Measurements from ENCODE around the gene MGAT5B.

Gene MGAT5B

DNA sequence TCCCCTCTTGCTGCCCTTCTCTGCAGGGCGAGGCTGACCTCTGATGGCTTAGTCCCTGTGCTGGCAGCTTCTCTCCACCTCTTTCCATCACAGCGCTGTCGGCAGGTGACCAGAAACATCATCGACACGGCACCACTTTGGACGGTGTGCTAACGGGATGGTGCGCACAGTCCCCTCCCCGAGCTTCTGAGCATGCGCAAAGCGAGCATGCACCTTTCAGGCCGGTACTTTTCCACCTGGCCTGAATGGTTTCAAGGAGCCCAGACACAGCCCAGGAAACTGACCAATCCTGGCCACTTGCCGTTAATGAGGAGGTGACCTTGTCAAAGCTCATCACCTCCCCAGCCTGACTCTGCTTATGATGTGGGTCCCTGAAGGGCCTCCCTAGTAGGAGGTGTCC is 54.8 kb downstream of the MGAT5B start:
- in situ Hi-C loops (cut with MboI; ENCODE audit: low sequenced_read_pairs), result no loop called here
- no peaks in the 10 kb centered on the region for H3K4me1 ChIP-seq

GRCh38 chr17:76923491-76923890 is 55.3 kb downstream of the MGAT5B start:
- in situ Hi-C loops (cut with MboI; ENCODE audit: low sequenced_read_pairs), result no loop called here
- no peak for DNase-seq (ENCODE audit: low spot score in 2 of 2)
- Histone ChIP-seq H3K9me3 (no peaks in the 10 kb centered on the region), H3K36me3 (replicated peaks) (no peaks in the 10 kb centered on the region), H3K4me1 (no peaks in the 10 kb centered on the region), H3K4me3 (no peak overlapping the region), H3K27me3 (ENCODE audit: low read depth) (no peaks in the 10 kb centered on the region; the same call in 1 of the 2 replicates)

More for the DNA sequence above, 54.8 kb downstream of the MGAT5B start:
- Histone ChIP-seq H3K4me3 (no peak overlapping the region), H3K36me3 (replicated peaks) (no peaks in the 10 kb centered on the region), H3K27me3 (ENCODE audit: low read depth) (no peaks in the 10 kb centered on the region; the same call in 1 of the 2 replicates), H3K9me3 (no peaks in the 10 kb centered on the region)
- DNase-seq (ENCODE audit: low spot score in 2 of 2), result no peak

- in situ Hi-C loops (cut with MboI; ENCODE audit: low sequenced_read_pairs), result no loop called here
- Histone ChIP-seq H3K9me3 (no peaks in the 10 kb centered on the region), H3K4me1 (no peaks in the 10 kb centered on the region), H3K27me3 (ENCODE audit: low read depth) (no peaks in the 10 kb centered on the region), H3K4me3 (no peak overlapping the region), H3K36me3 (replicated peaks) (no peaks in the 10 kb centered on the region)
- no peak for DNase-seq (ENCODE audit: low spot score in 2 of 2)
Measured at GRCh38 chr17:76924345-76925342, 56.4 kb downstream of the MGAT5B start.

DNA sequence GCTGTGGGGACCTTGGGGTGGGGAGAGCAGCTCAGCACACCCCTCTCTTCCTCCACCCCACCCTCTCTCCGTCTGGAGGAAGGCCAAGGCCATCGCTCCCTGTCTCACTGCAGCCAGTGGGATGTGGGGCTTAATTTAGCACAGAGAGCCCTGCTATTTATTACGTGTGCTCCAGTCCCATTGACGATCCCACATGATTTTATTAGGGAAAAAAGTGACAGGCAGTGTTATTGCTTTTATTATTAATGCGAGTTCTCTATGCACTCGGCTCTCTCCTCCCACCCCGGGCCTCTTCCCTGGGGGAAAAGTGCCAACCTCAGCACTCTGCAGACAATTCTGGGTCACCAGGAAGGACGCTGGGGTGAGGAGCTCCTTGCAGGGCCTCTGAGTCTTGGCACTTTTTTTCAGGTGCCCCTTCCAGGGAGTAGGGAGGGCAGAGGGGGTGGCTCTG is 57.3 kb downstream of the MGAT5B start:
- DNase-seq (ENCODE audit: low spot score in 2 of 2), result no peak
- Histone ChIP-seq H3K4me3 (no peak overlapping the region), H3K9me3 (no peaks in the 10 kb centered on the region), H3K27me3 (ENCODE audit: low read depth) (no peaks in the 10 kb centered on the region), H3K36me3 (replicated peaks) (no peaks in the 10 kb centered on the region), H3K4me1 (no peaks in the 10 kb centered on the region)
- in situ Hi-C loops (cut with MboI; ENCODE audit: low sequenced_read_pairs), result no loop called here

DNA sequence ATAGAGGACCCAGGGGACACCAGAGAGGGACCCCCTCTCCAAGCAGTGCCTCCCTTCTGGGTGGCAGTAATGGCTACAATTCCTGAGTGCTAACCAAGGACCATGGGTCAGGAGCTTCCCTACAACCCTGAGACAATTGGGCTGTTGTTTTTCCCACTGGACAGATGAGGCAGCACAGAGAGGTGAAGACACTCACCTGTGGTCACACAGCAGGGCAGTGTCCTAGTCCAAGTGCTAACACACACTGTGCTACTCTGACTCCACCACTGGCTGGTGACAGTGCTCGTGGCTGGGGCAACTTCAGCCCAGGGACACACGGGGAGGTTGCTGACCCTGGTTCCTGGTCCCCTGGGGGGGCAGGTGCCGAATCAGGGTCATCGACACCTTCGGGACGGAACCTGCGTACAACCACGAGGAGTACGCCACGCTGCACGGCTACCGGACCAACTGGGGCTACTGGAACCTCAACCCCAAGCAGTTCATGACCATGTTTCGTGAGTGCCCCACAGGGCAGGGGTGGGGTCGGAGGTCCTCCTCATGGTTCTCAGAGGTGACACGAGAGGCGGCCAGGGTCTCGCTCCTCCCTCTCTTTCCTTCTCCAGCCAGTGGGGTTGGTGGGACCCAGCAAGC is 58.1 kb downstream of the MGAT5B start:
- in situ Hi-C loops (cut with MboI; ENCODE audit: low sequenced_read_pairs), result no loop called here
- no peaks in the 10 kb centered on the region for H3K9me3 ChIP-seq
- H3K36me3 ChIP-seq (replicated peaks), result no peaks in the 10 kb centered on the region
- H3K27me3 ChIP-seq (ENCODE audit: low read depth), result no peaks in the 10 kb centered on the region
- DNase-seq (ENCODE audit: low spot score in 2 of 2), result no peak
- no peak overlapping the region for H3K4me3 ChIP-seq
- no peaks in the 10 kb centered on the region for H3K4me1 ChIP-seq

GRCh38 chr17:76927577-76927976 is 59.4 kb downstream of the MGAT5B start:
- H3K36me3 ChIP-seq (replicated peaks), result no peaks in the 10 kb centered on the region
- H3K27me3 ChIP-seq (ENCODE audit: low read depth), result no peaks in the 10 kb centered on the region
- no peak for DNase-seq (ENCODE audit: low spot score in 2 of 2)
- in situ Hi-C loops (cut with MboI; ENCODE audit: low sequenced_read_pairs), result no loop called here
- no peaks in the 10 kb centered on the region for H3K9me3 ChIP-seq
- no peaks in the 10 kb centered on the region for H3K4me1 ChIP-seq
- H3K4me3 ChIP-seq, result no peak overlapping the region

DNA sequence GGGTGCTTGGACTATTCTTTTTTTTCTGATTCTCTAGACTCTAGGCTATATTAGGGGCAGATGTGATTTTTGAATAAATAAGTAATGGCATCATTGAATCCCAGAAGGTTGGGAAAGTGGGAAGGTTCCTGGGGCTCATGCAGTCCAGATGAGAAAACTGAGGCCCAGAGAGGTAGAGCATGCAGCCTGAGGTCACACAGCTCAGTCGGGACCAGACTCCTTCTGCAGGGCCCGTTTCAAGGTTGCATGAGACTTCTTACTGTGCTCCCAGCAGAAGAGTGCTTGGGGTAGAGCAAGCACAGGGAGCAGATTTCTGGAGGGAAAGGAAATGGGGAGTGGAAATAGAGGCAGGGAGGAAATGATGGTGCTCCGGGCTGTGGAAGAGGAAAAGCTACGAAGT is 59.8 kb downstream of the MGAT5B start:
- in situ Hi-C loops (cut with MboI; ENCODE audit: low sequenced_read_pairs), result no loop called here
- H3K4me1 ChIP-seq, result no peaks in the 10 kb centered on the region
- no peaks in the 10 kb centered on the region for H3K9me3 ChIP-seq
- H3K36me3 ChIP-seq (replicated peaks), result no peaks in the 10 kb centered on the region
- no peaks in the 10 kb centered on the region for H3K27me3 ChIP-seq (ENCODE audit: low read depth)
- DNase-seq (ENCODE audit: low spot score in 2 of 2), result no peak
- H3K4me3 ChIP-seq, result no peak overlapping the region

DNA sequence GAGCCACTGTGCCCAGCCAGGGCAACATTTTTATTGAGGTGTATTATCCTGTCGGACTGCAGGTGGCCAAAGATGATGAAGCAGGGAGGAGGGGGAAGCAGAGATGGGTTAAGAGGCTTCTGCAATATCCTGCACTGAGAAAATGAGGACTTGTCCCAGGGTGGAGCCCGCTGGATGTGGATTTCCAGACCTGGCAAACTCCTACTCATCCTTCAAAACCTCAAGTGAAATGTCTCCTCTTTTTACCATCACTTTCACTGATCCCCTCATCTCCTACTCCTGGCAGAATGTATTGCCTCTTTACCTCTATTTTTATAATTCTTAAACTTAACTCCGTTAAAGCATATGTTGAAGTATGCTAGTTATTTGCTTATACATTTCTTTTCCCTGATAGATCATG is 60.9 kb downstream of the MGAT5B start:
- Histone ChIP-seq H3K4me3 (no peak overlapping the region), H3K9me3 (no peaks in the 10 kb centered on the region), H3K36me3 (replicated peaks) (no peaks in the 10 kb centered on the region), H3K27me3 (ENCODE audit: low read depth) (no peaks in the 10 kb centered on the region), H3K4me1 (no peaks in the 10 kb centered on the region)
- in situ Hi-C loops (cut with MboI; ENCODE audit: low sequenced_read_pairs), result no loop called here
- DNase-seq (ENCODE audit: low spot score in 2 of 2), result no peak

GRCh38 chr17:76929601-76930000 is 61.4 kb downstream of the MGAT5B start:
- Histone ChIP-seq H3K36me3 (replicated peaks) (no peaks in the 10 kb centered on the region), H3K27me3 (ENCODE audit: low read depth) (no peaks in the 10 kb centered on the region), H3K4me1 (no peaks in the 10 kb centered on the region), H3K9me3 (no peaks in the 10 kb centered on the region), H3K4me3 (no peak overlapping the region)
- DNase-seq (ENCODE audit: low spot score in 2 of 2), result no peak
- in situ Hi-C loops (cut with MboI; ENCODE audit: low sequenced_read_pairs), result no loop called here

DNA sequence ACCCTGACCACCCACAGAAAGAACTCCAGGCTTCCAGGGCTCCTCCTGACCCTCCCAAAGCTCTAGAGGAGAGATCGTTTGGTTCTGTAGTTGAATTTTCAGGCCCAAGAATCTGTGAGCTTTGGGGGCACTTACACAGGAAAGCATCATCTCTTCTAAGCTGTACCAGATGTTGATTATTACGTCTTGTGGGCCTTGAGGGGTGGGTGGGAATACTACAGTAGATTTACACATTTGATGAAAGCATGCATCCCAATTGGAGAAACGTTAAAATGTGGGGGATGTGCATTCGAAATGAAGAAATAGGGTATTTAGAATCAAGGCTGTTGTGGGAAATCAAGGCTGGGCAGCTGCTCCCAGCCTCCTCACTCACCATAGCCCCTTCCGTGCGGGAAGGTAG is 61.9 kb downstream of the MGAT5B start:
- Histone ChIP-seq H3K4me1 (no peaks in the 10 kb centered on the region), H3K9me3 (no peaks in the 10 kb centered on the region), H3K4me3 (no peak overlapping the region), H3K36me3 (replicated peaks) (no peaks in the 10 kb centered on the region), H3K27me3 (ENCODE audit: low read depth) (no peaks in the 10 kb centered on the region)
- in situ Hi-C loops (cut with MboI; ENCODE audit: low sequenced_read_pairs), result no loop called here
- DNase-seq (ENCODE audit: low spot score in 2 of 2), result no peak

- Histone ChIP-seq H3K9me3 (no peaks in the 10 kb centered on the region), H3K4me1 (no peaks in the 10 kb centered on the region), H3K36me3 (replicated peaks) (no peaks in the 10 kb centered on the region), H3K27me3 (ENCODE audit: low read depth) (no peaks in the 10 kb centered on the region; the same call in 1 of the 2 replicates), H3K4me3 (no peak overlapping the region)
- in situ Hi-C loops (cut with MboI; ENCODE audit: low sequenced_read_pairs), result no loop called here
- DNase-seq (ENCODE audit: low spot score in 2 of 2), result no peak
Measured at GRCh38 chr17:76932402-76933333, 64.5 kb downstream of the MGAT5B start.

DNA sequence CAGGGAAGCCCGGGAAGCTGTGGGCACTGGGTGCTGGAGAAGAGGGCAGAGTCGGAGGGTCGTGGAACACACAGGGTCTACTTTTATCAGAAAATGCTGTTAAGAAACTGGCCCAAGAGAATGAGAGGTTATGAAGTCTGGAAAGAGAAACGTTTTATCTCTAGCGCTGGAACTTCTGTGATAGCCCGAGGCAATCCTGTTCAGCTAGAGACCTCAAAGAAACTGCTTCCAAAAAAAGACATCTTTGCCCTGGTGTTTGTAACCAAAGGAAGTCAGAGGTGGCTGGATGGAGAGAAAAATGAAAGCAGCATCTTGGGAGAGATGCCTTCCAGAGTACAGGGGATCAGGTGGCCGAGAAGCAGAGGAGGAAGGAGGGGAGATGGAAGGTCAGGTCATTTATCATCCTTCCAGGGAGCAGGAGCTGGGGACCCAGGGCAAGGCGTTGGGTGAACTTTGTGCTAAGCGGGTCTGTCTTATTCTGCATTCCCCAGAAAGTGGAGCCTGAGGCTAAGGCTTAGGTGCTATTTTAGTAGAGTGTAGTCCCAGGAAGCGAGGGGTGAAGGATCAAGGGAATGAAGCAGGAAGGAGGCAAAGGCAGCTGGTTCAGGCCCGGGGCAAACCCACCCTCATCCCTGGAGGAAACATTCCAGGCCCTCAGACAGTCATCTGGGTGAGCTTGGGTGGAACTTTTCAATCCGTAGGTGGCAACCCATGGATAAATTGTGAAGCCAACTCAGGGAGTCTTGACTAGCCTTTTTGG is 66.5 kb downstream of the MGAT5B start:
- DNase-seq (ENCODE audit: low spot score in 2 of 2), result no peak
- H3K4me1 ChIP-seq, result no peaks in the 10 kb centered on the region
- in situ Hi-C loops (cut with MboI; ENCODE audit: low sequenced_read_pairs), result no loop called here
- H3K36me3 ChIP-seq (replicated peaks), result no peaks in the 10 kb centered on the region
- no peaks in the 10 kb centered on the region for H3K9me3 ChIP-seq
- no peaks in the 10 kb centered on the region; the same call in 1 of the 2 replicates for H3K27me3 ChIP-seq (ENCODE audit: low read depth)
- no peak overlapping the region for H3K4me3 ChIP-seq

DNA sequence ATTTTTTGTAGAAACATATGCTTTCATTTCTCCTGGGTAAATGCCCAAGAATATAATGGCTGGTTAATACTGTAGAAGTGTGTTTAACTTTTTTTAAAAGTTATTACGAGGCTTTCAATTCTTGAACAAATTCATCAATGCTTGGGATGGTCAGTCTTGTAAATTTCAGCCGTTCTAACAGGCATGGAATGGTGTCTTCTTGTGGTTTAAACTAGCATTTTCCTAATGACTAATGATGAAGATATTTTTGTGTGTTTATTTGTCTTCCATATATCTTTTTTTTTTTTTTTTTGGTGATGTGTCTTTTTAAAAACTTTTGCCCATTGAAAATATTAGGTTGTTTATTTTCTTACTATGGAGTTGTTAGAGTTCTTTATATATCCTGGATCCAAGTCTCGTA is 67.1 kb downstream of the MGAT5B start:
- no peak for DNase-seq (ENCODE audit: low spot score in 2 of 2)
- no peaks in the 10 kb centered on the region for H3K4me1 ChIP-seq
- no peak overlapping the region for H3K4me3 ChIP-seq
- no peaks in the 10 kb centered on the region; the same call in 1 of the 2 replicates for H3K27me3 ChIP-seq (ENCODE audit: low read depth)
- in situ Hi-C loops (cut with MboI; ENCODE audit: low sequenced_read_pairs), result no loop called here
- no peaks in the 10 kb centered on the region for H3K36me3 ChIP-seq (replicated peaks)
- no peaks in the 10 kb centered on the region for H3K9me3 ChIP-seq

All from HAP-1 (cell line).